Stimulated activated CD4-positive, alpha-beta T cell treated with anti-CD3 and anti-CD28 coated beads, Interleukin-1b, Interleukin-23, amount 100 ng/mL, for 4 hours (primary cell): ENCODE results near the gene TAS1R3.

Experiments used
- DNase-seq, 2 donors: peaks; one replicate each; pipeline ENCODE4 v3.0.0-alpha.2; 2020; ENCODE audit warnings: low read depth in 2 of 2

Gene TAS1R3

GRCh38 chr1:1371746-1372711 lies 40.9 kb downstream of the TAS1R3 start:
- peak; percentile 71 to 76 for DNase-seq

- no peak for DNase-seq
Measured at GRCh38 chr1:1373051-1373814, 42.2 kb downstream of the TAS1R3 start.

- no peak for DNase-seq
Measured at GRCh38 chr1:1373815-1374588, 42.9 kb downstream of the TAS1R3 start.

- no peak for DNase-seq
Measured at GRCh38 chr1:1374589-1374928, 43.5 kb downstream of the TAS1R3 start.

- DNase-seq: peak; percentile 87 to 89
Measured at GRCh38 chr1:1374929-1375662, 44.0 kb downstream of the TAS1R3 start, which contains the start of gene AURKAIP1. AURKAIP1 (minus strand) TSS chr1:1375207; CDS start chr1:1374756, 451 bp downstream.

GRCh38 chr1:1376551-1377226 lies 45.6 kb downstream of the TAS1R3 start:
- no peak for DNase-seq

- DNase-seq: no peak
Measured at GRCh38 chr1:1377540-1378205, 46.6 kb downstream of the TAS1R3 start.

- no peak for DNase-seq
Measured at GRCh38 chr1:1380860-1381259, 49.8 kb downstream of the TAS1R3 start.

GRCh38 chr1:1381294-1381693 lies 50.2 kb downstream of the TAS1R3 start:
- DNase-seq: no peak
